ENCODE measurements around the gene YRDC.

The YRDC gene, protein sequence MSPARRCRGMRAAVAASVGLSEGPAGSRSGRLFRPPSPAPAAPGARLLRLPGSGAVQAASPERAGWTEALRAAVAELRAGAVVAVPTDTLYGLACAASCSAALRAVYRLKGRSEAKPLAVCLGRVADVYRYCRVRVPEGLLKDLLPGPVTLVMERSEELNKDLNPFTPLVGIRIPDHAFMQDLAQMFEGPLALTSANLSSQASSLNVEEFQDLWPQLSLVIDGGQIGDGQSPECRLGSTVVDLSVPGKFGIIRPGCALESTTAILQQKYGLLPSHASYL

DNA sequence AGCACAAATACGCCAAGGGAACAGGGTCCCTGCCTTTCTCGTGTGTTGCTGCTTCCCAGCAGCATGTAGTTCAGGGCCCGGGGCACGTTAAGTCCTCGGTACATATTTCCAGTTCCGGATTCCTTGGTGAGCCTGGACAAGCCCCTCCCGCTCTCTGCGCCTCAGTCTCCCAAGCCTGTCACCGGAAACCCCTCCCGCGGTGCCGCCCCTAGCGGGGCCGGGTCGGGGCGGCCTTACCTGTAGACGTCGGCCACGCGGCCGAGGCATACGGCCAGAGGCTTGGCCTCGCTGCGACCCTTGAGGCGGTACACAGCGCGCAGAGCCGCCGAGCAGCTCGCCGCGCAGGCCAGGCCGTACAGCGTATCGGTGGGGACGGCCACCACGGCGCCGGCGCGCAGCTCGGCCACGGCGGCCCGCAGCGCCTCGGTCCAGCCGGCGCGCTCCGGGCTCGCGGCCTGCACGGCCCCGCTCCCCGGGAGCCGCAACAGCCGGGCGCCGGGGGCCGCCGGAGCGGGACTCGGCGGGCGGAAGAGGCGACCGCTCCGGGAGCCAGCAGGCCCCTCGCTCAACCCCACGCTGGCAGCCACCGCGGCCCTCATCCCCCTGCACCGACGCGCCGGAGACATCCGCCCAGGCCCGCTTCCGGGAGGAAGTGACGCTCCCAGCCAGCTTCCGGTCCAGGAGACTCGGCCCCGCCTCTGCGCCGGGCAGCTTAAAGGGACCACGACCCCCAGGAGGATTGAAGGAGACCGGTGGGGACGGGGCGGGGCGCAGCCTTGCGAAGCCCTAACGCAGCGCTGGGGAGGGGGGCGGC lies at the start of gene YRDC, which contains the start of gene C1orf122:
Gene YRDC (minus strand): TSS at position 654 of the 814 bp plus-strand sequence. CDS start 28 bp downstream, at position 626.
Gene C1orf122 (plus strand): TSS at position 236 of the 814 bp plus-strand sequence. CDS start 615 bp downstream, outside the sequence.
- peak; percentile 93 for DNase-seq

DNA sequence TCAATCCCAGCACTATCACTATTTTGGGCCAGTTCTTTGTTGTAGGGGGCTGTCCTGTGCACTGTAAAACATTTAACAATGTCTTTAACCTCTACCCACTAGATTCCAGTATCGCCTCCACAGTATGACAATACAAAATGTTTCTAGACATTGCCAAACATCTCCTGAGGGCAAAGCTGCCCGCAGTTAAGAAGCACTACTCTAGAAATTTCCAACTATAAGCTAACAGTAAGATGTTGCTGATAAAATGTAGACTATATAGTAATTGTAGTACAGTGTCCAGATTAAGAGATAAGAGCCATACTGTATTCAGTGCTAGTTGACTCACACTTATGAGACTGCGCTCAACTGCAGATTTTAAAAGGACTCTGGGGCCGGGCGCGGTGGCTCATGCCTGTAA lies 46.4 kb upstream of the YRDC start:
- DNase-seq: no peak

DNA sequence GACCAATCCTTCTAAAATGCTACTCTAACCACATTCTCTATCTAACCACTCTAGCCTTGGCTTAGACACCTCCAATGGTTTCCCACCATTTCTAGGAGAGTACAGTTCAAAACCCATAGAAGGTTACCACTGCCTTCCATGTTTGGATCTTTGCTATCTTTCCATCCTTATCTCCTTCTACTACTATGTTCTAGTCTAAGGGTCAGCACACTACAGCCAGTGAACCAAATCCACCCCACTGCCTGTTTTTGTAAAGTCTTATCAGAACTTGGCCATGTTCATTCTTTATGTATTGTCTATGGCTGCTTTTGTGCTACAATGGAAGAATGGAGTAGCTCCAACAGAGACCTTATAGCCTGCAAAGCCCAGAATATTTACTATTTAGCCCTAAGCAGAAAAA lies 45.1 kb upstream of the YRDC start:
- DNase-seq: no peak

DNA sequence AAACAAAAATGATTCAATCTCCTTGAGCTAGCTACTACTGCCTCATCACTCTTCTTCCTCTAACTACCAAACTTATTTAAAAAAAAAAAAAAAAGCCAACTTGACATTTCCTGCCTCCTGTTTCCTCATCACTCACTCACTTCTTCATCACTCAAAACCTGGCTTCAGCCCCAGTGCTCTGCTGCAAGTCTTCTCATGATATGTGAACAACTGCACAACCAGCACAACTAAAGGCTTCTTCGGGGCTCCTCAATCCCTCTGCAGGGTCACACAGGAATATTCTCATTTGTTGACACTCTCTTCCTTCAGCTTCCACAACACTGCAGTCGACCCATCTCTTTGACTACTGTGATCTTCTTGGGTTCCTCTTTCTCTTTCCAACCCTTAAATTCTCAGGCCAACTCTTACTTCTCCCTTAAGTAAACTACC lies 43.8 kb upstream of the YRDC start:
- no peak for DNase-seq

DNA sequence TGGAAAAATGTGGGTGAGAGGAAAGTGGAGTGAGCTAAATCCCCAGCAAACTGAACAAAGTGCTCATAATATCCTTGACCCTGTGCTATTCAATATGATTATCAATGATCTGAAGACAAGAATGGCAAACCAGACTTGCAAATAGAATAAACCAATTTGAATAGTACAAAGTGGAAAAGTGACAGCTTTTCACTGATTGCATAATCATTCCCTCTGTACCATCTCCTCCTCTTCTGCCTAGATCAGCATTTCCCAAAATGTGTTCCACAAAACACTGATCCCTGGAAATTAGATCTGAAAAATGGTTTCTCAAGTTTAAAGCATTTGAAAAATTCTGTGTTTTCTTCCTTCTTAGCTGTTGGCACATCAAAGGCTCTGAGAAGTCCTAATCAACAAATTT lies 43.3 kb upstream of the YRDC start:
- no peak for DNase-seq

DNA sequence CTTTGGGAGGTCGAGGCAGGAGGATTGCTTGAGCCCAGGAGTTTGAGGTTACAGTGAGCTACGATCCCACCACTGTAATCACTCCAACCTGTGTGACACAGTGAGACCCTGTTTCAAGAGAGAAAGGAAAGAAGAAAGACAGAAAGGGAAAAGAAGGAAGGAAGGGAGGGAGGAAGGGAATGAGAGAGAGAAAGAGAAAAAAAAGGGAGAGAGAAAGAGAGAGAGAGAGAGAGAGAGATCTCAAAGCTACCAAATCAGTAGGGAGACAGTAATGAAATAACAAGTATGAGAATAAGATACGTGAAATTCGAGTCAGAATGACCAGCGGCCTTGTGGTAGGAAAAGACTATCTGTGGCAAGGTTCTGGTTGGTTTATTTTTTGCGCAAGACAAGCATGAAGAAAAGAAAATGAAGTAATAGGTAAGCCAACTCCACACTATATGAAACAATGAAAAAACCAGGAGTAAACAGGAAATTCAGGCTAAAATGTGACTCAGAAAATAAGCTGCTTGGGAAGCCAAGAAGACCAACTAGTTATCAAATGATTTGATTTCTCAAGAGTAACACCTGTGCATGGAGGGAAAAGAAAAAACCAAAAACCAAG lies 42.4 kb upstream of the YRDC start:
- no peak for DNase-seq

DNA sequence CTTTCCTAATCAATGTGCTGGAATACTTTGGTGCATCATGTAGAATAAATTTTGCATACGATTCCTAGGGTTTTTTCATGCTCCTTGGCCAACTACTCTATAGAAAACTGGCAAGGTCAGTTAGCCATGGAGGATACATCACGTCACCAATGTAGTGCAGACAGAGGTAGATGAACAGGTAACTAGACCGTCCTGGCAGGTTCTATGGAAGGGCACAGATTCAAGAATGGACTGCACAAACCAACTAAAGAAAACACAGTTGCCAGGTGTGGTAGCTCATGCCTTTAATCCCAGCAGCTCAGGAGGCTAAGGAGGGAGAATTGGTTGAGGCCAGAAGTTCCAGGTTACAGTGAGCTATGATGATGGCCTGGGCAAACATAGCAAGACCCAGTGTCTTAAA lies 41.5 kb upstream of the YRDC start:
- DNase-seq: no peak

DNA sequence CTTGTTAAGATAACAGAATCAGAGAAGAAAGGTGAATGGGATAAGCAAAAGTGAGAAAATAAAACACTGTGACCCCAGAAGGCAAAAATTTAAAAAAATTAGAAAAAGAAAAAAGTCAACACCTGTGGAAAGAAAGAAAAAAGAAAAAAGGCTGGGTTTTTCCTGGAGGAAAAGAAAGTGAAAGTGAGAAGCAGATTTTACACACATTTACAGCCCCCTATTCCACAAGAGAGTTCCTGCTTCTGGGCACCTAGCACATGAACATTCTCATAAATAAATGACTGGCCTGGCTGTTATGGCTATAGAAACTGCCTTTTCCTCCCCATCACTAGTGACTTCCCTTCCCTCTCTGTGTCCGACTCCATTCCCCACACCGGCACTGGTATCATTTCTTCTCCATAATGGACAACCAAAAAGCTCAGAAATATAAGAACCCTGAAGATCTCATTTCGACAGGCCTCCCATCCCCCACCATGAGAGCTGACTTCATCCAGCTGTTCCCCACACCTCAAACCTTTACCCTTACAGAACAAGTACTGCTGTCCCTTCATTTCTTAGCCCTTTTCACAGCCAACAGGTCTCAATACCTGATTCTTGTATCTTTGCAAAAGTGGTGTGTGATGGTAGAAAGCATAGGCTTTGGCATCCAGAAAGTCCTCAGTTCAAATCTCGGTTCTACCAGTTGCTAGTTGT lies 38.8 kb upstream of the YRDC start:
- no peak for DNase-seq

DNA sequence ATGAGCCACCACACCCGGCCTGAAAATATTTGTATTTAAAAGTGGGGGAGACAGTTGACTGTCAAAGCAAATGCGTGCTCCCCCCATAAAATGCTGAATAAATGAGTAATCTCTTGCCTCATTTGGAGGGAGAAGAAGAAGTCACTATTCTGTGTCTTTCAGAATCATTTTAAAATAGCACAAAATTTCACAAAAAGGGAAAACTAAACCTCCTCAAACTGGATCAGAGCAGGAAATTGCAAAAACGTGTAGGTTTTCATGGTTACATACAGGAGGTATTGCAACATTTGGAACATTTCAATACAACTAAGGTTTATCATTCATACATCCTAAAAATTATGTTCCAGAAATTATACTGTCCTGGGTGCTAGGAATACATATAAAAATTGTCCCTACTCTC lies 37.8 kb upstream of the YRDC start:
- DNase-seq: no peak

DNA sequence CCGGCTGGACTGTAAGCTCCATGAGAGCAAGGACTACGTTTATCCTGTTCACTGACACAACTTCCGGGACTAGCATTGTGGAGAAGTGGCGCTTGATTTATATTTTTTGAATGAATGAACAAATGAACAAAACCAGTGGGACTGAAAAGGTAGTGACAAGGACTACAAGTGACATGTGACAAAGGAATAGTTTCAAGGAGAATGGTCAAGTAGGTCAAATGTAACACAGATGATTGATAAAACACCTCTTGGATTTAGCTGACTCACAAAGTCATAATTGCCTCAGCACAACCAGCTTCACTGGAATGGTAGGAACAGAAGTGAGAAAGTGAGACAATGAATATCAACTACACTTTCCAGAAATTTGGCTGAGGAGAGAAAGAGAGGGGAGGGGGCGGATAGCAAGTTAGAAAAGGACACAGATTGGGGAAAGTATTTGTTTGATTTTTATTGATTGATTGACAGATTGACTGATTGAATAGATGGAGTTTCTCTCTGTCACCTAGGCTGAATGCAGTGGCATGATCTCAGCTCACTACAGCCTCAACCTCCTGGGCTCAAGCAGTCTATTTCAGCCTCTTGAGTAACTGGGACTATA lies 37.1 kb upstream of the YRDC start:
- no peak for DNase-seq

DNA sequence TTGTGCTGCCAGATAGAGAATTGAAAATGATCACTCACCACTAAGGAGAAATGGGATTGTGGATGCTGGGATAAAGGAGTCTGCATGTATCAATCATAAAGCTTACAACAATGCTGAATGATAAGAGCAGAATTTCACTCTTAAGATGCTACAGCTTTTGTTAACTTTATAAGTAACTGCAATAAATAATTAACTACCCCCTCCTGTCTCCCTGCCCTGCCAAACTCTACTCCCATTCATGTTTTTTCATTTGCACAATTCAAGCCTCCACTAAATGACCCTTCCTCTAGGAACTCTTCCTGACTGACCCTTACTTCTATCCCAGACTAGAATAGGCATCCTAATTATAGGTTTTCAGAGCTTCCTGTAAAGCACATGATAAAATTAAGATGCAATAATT lies 36.5 kb upstream of the YRDC start:
- no peak for DNase-seq

DNA sequence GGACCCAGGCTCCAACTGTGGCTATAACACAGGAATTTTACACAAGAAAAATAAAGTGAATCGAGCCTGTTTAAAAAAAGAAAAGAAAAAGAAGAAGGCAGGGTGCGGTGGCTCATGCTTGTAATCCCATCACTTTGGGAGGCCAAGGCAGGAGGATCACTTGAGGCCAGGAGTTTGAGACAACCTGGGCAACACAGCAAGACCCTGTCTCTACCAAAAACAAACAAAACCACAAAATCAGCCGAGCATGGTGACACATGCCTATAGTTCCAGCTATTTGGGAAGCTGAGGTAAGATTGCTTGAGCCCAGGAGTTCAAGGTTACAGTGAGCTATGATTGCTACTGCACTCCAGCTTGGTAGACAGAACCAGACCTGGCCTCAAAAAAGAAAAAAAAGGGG lies 33.6 kb upstream of the YRDC start:
- no peak for DNase-seq

DNA sequence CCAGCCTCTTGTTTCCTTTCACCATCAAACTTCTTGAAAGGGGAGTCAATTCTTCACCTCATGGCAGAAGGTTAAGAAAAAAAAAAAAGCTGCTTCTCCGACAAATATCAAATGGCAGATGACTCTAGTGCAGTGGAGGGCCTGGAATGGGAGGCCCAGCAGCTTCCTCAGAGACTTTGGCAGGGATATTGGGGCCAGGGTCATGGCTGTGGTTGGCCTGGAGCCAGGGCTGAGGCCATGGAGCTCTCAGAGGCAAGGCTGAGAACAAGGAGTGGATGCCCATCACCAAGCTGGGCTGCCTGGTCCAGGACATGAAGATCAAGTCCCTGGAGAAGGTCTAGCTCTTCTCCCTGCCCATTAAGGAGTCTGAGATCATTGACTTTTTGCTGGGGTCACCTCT lies 32.7 kb upstream of the YRDC start:
- no peak for DNase-seq

DNA sequence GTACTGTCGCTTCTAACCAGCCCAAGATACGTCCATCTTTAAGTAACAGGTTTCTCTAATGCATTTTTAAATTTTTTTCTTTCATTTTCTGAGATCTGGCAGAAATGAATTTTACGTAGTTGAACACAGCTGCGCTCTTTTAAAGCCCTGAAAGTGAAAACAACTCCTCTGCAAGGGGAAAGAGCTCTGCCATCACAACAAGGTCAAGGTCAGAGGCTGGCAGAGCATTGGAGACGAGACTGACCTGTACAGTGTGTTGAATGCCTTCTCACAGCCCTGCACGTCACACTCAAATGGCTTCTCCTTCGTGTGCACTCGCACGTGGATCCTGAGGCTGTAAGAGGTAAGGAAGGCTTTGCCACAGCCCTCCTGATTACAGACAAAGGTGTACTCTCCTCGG lies 31.7 kb upstream of the YRDC start:
- no peak for DNase-seq

DNA sequence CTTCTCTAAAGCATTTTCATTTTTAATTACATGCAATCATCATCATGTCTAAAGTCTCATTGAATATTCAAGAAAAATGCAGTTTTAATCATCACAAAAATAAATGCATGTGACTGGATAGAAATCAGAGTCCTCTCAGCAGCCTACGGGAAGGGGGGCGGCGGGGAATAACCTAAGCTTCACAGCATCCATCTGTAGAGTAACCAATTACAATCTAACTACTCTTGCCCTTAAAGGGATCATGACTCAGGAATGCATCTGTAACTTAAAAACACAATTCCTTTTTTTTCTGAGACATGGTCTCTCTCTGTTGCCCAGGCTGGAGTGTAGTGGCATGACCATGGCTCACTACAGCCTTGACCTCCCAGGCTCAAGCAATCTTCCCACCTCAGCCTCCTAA lies 28.8 kb upstream of the YRDC start:
- no peak for DNase-seq

DNA sequence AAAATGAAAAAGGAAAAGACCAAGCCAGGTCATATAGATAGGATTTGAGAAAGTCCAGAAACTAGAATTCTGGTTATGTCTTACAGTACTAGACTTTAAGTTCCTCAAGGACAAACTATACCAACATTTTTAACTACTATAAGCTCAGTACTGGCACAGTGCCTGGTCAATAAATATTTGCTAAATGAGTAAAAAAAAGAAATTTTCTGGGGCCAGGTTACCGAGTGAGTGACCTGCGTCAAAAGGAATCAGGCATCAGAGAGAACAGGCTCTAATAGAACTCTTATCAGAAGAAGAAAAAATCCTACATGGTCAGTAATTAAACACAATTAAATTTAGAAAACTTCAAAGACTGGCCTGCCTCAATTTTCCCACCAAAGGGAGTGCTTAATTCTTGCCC lies 23.8 kb upstream of the YRDC start:
- no peak for DNase-seq

DNA sequence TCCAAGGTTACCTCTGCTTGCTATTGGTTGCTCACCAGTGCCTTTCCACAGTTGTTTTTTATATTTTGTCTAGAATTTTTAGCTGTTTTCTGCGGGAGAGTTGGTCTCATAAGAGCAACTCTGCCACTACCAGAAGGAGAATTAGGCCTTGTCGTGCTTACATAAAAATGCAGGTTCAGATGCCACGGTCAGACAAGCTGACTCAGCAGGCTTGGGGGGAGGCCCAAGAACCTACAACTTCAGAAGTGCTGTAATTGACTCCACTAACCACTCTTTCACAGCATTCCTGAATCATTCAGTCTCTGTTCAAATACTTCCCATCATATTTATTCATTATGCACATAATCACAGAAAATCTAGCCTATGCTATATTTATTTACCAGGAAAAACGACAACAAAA lies 23.1 kb upstream of the YRDC start:
- DNase-seq: no peak

DNA sequence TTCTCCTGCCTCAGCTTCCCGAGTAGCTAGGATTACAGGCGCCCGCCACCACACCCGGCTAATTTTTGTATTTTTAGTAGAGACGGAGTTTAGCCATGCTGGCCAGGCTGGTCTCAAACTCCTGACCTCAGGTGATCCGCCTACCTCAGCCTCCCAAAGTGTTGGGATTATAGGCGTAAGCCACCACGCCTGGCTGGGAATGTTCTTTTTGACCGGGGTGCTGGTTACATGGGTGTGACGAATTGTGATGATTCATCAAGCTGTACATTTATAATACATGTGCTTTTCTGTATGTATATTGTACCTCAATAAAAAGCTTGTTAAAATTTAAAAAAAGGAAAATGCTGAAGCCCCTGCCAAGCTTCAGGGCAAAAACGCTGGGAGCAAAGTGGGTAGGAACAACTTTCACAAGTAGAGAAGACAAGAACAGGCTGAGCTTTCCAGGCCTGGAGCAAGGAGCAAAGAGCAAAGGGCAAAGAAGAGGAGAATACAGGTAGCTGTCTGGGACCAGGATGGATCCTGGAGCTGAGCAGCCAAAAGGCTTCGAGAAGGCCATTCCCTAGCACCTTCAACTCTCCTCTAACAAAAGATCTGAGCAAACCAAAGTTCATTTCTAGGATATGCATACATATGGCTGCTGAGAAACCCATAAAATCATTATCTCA lies 20.5 kb upstream of the YRDC start:
- DNase-seq: no peak

DNA sequence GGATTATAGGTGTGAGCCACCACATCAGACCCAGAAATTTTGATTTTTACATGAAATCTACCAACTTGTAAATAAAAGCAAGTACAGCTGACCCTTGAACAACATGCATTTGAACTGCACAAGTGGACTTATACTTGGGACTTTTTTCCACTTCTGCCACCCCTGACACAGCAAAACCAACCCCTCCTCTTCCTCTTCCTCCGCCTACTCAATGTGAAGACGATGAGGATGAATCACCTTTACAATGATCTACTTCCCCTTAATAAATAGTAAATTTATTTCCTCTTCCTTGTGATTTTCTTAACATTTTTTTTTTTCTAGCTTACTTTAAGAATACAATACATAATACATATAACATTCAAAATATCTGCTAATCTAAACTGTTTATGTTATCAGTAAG lies 17.5 kb upstream of the YRDC start:
- no peak for DNase-seq

DNA sequence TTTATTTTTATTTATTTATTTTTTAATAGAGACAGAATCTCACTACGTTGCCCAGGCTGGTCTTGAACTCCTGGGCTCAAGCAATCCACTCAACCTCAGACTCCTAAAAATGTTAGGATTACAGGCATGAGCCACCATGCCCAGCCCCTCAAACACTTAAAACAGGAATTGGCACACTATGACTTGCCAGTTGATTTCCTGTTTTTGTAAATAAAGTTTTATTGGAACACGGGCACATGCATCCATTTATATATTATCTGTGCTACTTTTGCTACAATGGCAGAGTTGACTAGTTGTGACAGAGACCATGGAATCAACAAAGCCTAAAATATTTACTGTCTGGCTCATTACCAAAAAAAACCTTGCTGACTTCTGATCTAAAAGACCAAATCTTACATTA lies 16.0 kb upstream of the YRDC start:
- no peak for DNase-seq

DNA sequence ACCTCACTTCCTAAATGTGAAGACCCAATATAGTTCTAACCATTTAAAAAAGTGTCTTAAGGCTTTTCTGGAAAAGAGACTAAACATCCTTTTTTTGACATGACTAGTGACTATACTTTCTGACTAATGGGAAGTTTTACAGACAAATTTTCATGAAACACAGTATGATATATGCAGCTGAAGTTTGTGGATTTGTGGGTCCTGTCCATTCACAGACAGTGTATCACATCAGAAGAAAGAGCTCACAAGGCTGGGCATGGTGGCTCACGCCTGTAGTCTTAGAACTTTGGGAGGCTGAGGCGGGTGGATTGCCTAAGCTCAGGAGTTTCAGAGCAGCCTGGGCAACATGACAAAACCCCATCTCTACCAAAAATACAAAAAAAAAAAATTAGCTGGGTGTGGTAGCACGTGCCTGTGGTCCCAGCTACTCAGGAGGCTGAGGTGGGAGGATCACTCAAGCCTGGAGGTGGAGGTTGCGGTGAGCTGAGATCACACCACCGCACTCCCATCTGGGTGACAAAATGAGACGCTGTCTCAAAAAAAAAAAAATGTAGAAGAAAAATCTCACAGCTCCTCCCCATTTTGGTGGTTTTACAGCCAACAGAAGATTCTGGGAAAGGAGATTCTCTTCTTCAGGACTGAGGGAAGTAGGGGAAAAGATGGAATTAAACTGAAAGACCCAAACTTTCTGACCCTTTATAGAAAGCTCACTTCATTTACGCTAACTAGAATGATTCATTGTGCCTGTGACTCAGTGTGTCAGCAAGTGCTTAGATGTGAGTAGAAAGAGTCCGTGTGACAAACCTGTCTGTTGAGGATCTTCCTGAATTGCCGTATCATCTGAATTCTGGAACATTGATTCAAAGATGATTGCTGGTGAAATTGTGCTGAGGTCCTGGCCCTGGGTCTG lies 15.2 kb upstream of the YRDC start:
- DNase-seq: no peak

Measured in NCI-H69 (cell line).